HG03139 (cell line): ENCODE data around the gene DNAAF6.
A peak's percentile ranks its signal among the peaks of the same experiment; 100 is the strongest.
"Not testable (repeated sequence)": the region's sequence is repeated elsewhere in the genome, so short reads cannot be mapped to it uniquely, and the experiment has no call there.

ENCODE experiments used
- ATAC-seq: cut with Tn5 transposase; IDR thresholded peaks from one replicate; pipeline ENCODE4 v1.9.1; 2021; ENCODE audit not compliant: unreplicated experiment

Gene DNAAF6

GRCh38 chrX:107205770-107206696 lies at the start of gene DNAAF6, which contains the start of gene NUP62CL:
DNAAF6 (plus strand) TSS chrX:107206611; CDS start chrX:107212876, 6,265 bp downstream.
NUP62CL (minus strand) TSS chrX:107206433; CDS start chrX:107175146, 31,287 bp downstream.
- peak; percentile 94 for ATAC-seq

DNA sequence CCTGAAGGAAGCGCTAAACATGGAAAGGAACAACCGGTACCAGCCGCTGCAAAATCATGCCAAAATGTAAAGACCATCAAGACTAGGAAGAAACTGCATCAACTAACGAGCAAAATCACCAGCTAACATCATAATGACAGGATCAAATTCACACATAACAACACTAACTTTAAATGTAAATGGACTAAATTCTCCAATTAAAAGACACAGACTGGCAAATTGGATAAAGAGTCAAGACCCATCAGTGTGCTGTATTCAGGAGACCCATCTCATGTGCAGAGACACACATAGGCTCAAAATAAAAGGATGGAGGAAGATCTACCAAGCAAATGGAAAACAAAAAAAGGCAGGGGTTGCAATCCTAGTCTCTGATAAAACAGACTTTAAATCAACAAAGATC lies 48.8 kb upstream of the DNAAF6 start:
- ATAC-seq: not testable (repeated sequence)

DNA sequence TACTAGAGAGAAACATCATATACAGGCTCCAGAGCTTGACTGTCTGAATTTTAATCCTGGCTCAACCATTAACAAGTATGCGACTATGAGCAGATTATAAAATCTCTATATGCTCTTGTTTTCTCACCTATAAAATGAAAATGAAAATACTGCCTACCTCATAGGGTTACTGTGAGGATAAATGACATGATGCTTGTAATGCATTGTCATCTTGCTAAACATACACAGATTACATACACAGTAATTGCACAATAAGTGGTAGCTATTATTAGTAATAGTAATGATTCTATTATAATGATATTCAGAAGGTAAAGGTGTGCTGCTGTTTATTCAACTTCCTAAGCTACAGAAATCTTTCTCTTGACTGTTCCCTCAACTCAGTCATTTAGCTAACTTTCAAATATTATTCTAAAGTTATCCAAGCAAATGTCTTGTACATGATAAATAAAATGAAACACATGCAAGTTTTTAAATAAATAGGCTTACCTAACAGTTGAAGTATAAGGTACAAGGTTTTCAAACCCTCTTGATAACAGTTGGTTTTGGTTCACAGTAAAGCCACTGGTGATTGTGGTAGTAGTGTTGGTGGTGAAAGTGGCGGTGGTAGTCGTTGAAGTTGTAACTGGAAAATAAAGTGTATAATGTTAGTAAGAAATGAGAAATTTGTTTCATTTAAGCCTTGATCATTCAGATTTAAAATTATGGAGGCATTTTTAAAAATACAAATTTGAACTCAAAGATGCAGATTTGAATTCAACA lies 39.1 kb upstream of the DNAAF6 start:
- ATAC-seq: no peak

DNA sequence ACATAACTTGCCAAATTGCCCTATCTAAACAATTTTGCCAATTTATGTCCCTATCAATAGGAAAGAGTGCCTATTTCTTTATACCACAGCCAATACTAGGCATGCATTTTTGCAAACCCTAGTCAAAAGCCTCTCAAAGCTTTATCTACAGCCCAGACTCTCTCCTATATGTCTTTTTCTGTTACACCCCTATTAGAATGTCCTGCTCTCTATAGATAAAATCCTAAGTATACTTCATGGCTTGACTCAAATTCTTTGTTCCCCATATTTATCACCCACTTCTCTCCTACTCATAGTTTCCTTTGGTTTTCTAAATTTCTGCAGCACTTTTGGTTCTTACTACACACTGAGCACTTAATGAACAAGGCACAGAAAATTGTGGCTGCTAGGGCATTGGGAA lies 38.2 kb upstream of the DNAAF6 start:
- ATAC-seq: no peak

GRCh38 chrX:107168712-107169111 lies 37.7 kb upstream of the DNAAF6 start:
- ATAC-seq: no peak

GRCh38 chrX:107171369-107172102 lies 34.9 kb upstream of the DNAAF6 start:
- ATAC-seq: no peak

- ATAC-seq: no peak
Observed at GRCh38 chrX:107197319-107197718, 9.1 kb upstream of the DNAAF6 start.

GRCh38 chrX:107198074-107198473 lies 8.3 kb upstream of the DNAAF6 start:
- not testable (repeated sequence) for ATAC-seq

DNA sequence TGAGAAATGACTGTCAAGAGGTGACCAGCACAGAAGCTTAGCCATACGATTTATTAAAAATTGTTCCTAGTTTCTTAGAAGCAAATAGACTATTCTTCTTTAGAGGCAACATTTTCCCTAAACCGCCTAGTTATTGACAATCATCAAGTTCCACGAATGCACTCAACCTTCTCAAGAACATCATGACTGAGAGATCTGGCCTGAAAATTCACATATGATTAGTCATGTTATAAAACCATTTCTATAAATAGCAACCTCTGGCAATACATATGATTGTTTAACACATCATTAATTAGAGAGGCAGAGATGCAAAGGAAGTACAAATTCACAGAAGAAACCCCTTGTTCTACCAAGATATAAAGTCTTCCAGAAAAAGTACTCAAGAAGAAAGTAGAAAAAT lies 6.9 kb upstream of the DNAAF6 start:
- ATAC-seq: no peak

GRCh38 chrX:107204068-107204605 lies 2.3 kb upstream of the DNAAF6 start:
- ATAC-seq: no peak

GRCh38 chrX:107206697-107207065 lies 270 bp downstream of the DNAAF6 start:
- no peak for ATAC-seq

DNA sequence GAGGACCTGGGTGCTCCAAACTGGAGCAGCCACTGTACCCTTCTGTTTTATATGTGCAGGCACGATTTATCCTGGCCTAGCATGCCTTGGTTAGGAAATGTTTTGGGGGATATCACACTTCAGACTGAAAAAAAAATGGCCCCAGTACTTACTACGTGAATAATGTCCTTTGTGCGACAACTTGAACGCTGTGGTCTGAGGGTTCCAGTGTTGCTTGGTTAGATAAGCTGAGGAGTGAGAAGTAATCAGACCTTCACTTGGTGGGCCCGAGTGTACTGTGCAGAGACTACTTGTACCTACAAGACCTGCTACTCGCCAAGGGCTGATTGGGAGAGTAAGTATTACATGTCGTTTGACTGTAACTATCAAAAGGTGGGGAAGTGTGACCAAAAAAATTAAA lies 678 bp downstream of the DNAAF6 start:
- ATAC-seq: no peak

DNA sequence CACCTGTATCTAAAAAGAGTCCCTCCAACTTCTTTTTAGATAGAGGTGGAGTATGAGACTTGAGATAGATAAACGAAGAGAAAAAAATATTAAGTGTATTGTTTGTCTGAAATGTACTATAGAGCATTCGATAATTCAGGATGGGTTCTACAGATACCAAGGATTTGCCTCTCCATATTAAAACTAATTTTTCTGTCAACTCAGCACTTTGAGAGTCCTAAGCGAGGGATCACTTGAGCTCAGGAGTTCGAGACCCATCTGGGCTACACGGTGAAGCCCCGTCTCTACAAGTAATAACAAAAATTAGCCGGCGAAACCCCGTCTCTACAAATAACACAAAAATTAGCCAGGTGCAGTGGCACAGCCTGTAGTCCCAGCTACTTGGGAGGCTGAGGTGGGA lies 1.5 kb downstream of the DNAAF6 start:
- no peak for ATAC-seq

GRCh38 chrX:107213477-107213876 lies 7.1 kb downstream of the DNAAF6 start:
- no peak for ATAC-seq

DNA sequence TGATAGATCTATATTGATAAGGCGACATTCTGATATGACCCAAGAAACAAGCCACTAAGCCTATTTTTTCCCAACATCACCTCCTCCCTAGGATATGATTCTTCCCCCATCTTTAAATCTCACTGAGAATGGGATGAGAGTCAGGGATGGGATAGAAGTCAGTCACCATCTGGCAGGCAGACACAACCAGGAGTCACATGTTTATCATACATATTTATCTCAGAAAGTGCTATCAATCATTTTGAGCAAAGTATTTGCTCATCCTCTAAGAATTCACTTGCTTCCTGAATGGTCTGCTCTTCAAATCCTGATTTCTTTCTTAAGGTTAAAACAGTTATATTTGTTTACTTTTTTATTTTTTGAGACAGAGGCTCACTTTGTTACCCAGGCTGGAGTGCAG lies 20.3 kb downstream of the DNAAF6 start:
- no peak for ATAC-seq

- no peak for ATAC-seq
Observed at GRCh38 chrX:107227780-107228485, 21.5 kb downstream of the DNAAF6 start.

DNA sequence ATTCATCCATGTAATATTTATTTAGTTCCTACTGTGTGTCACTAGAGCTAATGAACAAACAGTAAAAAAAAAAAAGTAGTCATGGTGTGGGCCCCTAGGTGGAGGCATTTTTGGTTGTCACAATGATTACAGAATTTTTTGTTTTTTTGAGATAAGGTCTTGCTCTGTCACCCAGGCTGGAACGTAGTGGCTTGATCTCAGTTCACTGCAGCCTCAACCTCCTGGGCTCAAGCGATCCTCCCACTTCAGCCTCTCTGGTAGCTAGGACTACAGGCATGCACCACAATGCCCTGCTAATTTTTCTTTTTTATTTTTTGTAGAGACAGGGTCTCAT lies 22.0 kb downstream of the DNAAF6 start:
- no peak for ATAC-seq

- no peak for ATAC-seq
Observed at GRCh38 chrX:107272431-107272921, 66.1 kb downstream of the DNAAF6 start.

- no peak for ATAC-seq
Observed at GRCh38 chrX:107273795-107274194, 67.4 kb downstream of the DNAAF6 start.

GRCh38 chrX:107288676-107289075 lies 82.3 kb downstream of the DNAAF6 start:
- ATAC-seq: no peak
